Gastrocnemius medialis (tissue), 4 donors: ENCODE measurements around the gene ARHGEF17.

ENCODE experiments used
- CTCF ChIP-seq, 5 experiments: fragments of 450-650 bp in 3 of 5; fragments of 200-600 bp in 2 of 5; sonication (generic) in 2 of 5; IDR thresholded peaks in 4 of 5; conservative IDR thresholded peaks in 1 of 5; 1 replicate in 4 of 5; 2 replicates in 1 of 5; pipeline ENCODE4 v1.5.1; 2016 to 2019; ENCODE audit warnings: antibody characterized with exemption in 5 of 5, mild to moderate bottlenecking in 3 of 5, moderate library complexity in 3 of 5
- POLR2A ChIP-seq, 2 donors: fragments of 450-650 bp; IDR thresholded peaks; one replicate each; pipeline ENCODE4 v1.6.1; 2017; ENCODE audit warnings: antibody characterized with exemption in 2 of 2, mild to moderate bottlenecking in 2 of 2, moderate library complexity in 2 of 2

GRCh38 chr11:73331138-73331916 lies 23.3 kb downstream of the ARHGEF17 start:
- no peak for TF ChIP-seq CTCF (IDR thresholded peaks at IDR 0.05 in 4 of 5, conservative IDR thresholded peaks at IDR 0.05 in 1 of 5)
- no peak for TF ChIP-seq POLR2A (IDR thresholded peaks at IDR 0.05)
